Effector memory CD8-positive, alpha-beta T cell (primary cell): Measurements from ENCODE around the gene PACRG.

Experiments
- ATAC-seq: fragments of 150-1000 bp; cut with Tn5 transposase; replicated peaks from 2 replicates; pipeline ENCODE4 v1.10.0; 2021; ENCODE audit warnings: mild to moderate bottlenecking, moderate library complexity
- DNase-seq, 3 experiments: peaks; one replicate each; pipeline ENCODE4 v3.0.0; 2021
- H3K27ac Mint-ChIP-seq, 2 donors: one replicate each; pipeline ENCODE4 v1.8.0; 2022; ENCODE audit warnings: mild to moderate bottlenecking in 2 of 2, mixed read lengths in 2 of 2, moderate library complexity in 2 of 2
- H3K27me3 Mint-ChIP-seq, 2 donors: one replicate each; pipeline ENCODE4 v1.8.0; 2022; ENCODE audit warnings: mixed read lengths in 2 of 2
- H3K36me3 Mint-ChIP-seq: one replicate; pipeline ENCODE4 v1.8.0; 2022; ENCODE audit warnings: mild to moderate bottlenecking, moderate library complexity, mixed read lengths; ENCODE audit not compliant: insufficient read depth
- H3K4me1 Mint-ChIP-seq, 2 donors: one replicate each; pipeline ENCODE4 v1.8.0; 2022; ENCODE audit warnings: low read depth in 2 of 2, mixed read lengths in 2 of 2
- H3K4me3 Mint-ChIP-seq, 2 donors: one replicate each; pipeline ENCODE4 v1.8.0; 2022; ENCODE audit warnings: mild to moderate bottlenecking in 2 of 2, mixed read lengths in 2 of 2, moderate library complexity in 2 of 2
- H3K9me3 Mint-ChIP-seq, 2 donors: one replicate each; pipeline ENCODE4 v1.8.0; 2022; ENCODE audit warnings: mixed read lengths in 2 of 2

PACRG gene

DNA sequence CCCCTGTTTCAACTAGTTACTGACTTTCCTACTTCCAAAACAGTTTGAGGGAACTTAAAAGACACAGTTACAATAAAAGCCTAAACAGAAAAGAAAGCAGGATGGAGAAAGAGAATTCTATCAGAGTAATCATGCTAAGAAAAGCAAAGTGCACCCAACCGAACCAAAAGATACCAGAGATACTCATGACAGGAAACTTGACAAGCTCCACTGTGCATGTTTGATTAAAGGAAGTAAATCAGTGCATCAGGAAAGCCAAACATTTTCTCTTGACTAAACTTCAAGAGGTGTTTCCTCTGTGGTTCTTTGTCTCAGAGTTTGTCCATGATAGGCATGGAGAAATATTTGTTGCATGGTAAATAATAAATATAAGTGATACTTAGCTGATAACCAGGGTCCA lies 138.9 kb downstream of the PACRG start:
- H3K27me3 Mint-ChIP-seq: peaks cover 0 to 8% of the 10 kb centered on the region in 2 donors
- no peaks in the 10 kb centered on the region for H3K36me3 Mint-ChIP-seq
- no peaks in the 10 kb centered on the region for H3K9me3 Mint-ChIP-seq
- DNase-seq: no peak
- H3K4me3 Mint-ChIP-seq: no peak overlapping the region
- ATAC-seq: no peak
- no peaks in the 10 kb centered on the region for H3K4me1 Mint-ChIP-seq
- no peak overlapping the region for H3K27ac Mint-ChIP-seq

GRCh38 chr6:162868397-162868796 lies 140.6 kb downstream of the PACRG start:
- Mint-ChIP-seq H3K27me3 (no peaks in the 10 kb centered on the region), H3K4me1 (no peaks in the 10 kb centered on the region), H3K4me3 (no peak overlapping the region), H3K36me3 (no peaks in the 10 kb centered on the region), H3K27ac (no peak overlapping the region), H3K9me3 (no peaks in the 10 kb centered on the region)
- DNase-seq (no peak), ATAC-seq (no peak)

- H3K9me3 Mint-ChIP-seq: no peaks in the 10 kb centered on the region
- H3K4me1 Mint-ChIP-seq: no peaks in the 10 kb centered on the region
- no peaks in the 10 kb centered on the region for H3K27me3 Mint-ChIP-seq
- H3K27ac Mint-ChIP-seq: no peak overlapping the region
- no peak overlapping the region for H3K4me3 Mint-ChIP-seq
- ATAC-seq (no peak), DNase-seq (no peak)
- H3K36me3 Mint-ChIP-seq: no peaks in the 10 kb centered on the region
These were observed 144.2 kb downstream of the PACRG start for GRCh38 chr6:162871966-162872365.

DNA sequence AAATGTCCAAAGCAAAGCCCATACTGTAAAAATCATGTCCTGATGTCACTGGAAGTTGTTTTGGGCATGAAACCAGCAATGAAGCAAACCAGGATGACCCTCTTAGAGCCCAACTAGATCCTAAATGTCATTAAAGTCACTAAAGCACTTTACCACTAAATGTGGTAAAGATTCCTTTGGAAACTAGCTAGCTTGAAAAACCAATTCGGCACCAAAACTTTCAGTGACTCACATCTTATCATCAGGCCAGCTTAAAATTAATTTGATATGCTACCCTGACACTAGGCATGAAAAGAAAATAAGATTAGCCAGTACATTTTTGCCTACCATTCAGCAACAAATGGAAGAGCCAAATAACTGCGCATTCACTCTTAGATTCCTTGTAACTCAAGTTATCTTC lies 145.8 kb downstream of the PACRG start:
- DNase-seq (no peak), ATAC-seq (no peak)
- no peaks in the 10 kb centered on the region for H3K9me3 Mint-ChIP-seq
- no peak overlapping the region for H3K4me3 Mint-ChIP-seq
- H3K27ac Mint-ChIP-seq: no peak overlapping the region
- no peaks in the 10 kb centered on the region for H3K4me1 Mint-ChIP-seq
- H3K36me3 Mint-ChIP-seq: no peaks in the 10 kb centered on the region
- H3K27me3 Mint-ChIP-seq: no peaks in the 10 kb centered on the region

DNA sequence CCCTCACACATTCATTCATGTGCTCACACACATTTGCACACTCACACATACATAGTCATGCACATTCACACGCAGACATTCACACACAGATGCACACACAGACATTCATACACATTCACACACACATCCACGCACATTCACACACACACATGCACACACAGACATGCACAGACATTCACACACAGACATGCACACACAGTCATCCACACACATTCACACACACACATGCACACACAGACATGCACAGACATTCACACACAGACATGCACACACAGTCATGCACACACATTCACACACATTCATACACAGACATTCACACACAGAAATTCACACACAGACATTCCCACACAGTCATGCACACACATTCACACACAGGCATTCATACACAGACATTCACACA lies 147.3 kb downstream of the PACRG start:
- no peak for DNase-seq
- H3K9me3 Mint-ChIP-seq: no peaks in the 10 kb centered on the region
- H3K4me3 Mint-ChIP-seq: no peak overlapping the region
- ATAC-seq: no peak
- H3K27me3 Mint-ChIP-seq: no peaks in the 10 kb centered on the region
- H3K36me3 Mint-ChIP-seq: no peaks in the 10 kb centered on the region
- no peak overlapping the region for H3K27ac Mint-ChIP-seq
- no peaks in the 10 kb centered on the region for H3K4me1 Mint-ChIP-seq

GRCh38 chr6:162882801-162883481 lies 155.2 kb downstream of the PACRG start:
- peaks cover 0 to 3% of the 10 kb centered on the region in 2 donors for H3K9me3 Mint-ChIP-seq
- DNase-seq (no peak), ATAC-seq (no peak)
- H3K4me1 Mint-ChIP-seq: no peaks in the 10 kb centered on the region
- H3K36me3 Mint-ChIP-seq: no peaks in the 10 kb centered on the region
- H3K27ac Mint-ChIP-seq: no peak overlapping the region
- no peaks in the 10 kb centered on the region for H3K27me3 Mint-ChIP-seq
- no peak overlapping the region for H3K4me3 Mint-ChIP-seq

DNA sequence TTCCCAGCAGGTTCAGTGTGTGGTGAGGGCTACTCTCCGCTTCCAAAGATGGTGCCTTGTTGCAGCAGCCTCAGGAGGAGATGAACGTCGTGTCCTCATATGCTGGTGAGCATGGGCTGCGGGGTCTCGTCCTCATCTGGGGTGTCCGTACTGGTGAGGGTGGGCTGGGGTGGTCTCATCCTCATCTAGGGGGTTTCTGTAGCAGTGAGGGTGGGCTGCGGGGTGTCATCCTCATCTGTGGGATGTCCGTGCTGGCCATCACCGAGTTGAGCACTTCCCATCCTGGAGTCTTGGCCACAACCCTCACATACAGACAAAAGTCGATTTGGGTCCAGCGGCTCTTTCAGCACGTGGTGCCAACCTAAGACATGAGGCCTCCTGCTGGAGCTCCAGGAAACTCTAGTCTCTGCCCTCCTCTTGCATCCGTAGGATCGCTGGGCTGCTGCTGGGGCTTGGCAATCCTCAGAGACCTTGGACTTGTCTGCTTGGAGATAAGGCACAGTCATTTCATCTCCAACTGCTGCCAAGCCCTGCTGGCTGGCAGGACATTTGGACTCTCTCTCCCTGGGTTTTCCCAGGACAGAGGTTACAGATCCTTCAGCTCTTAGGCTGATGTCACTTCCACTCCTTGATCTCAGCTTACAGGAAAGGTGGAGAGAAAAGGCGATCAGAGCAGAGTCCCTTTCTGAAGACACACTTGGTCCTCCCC lies 160.4 kb downstream of the PACRG start:
- peaks cover 0 to 3% of the 10 kb centered on the region in 2 donors for H3K9me3 Mint-ChIP-seq
- ATAC-seq (no peak), DNase-seq (no peak)
- no peak overlapping the region for H3K4me3 Mint-ChIP-seq
- no peaks in the 10 kb centered on the region for H3K27me3 Mint-ChIP-seq
- no peaks in the 10 kb centered on the region for H3K4me1 Mint-ChIP-seq
- no peaks in the 10 kb centered on the region for H3K36me3 Mint-ChIP-seq
- H3K27ac Mint-ChIP-seq: no peak overlapping the region

- ATAC-seq (no peak), DNase-seq (no peak)
- Mint-ChIP-seq H3K9me3 (peaks cover 0 to 3% of the 10 kb centered on the region in 2 donors), H3K27me3 (no peaks in the 10 kb centered on the region), H3K36me3 (no peaks in the 10 kb centered on the region), H3K27ac (no peak overlapping the region), H3K4me3 (no peak overlapping the region), H3K4me1 (no peaks in the 10 kb centered on the region)
These were observed 161.5 kb downstream of the PACRG start for GRCh38 chr6:162889303-162889702.

DNA sequence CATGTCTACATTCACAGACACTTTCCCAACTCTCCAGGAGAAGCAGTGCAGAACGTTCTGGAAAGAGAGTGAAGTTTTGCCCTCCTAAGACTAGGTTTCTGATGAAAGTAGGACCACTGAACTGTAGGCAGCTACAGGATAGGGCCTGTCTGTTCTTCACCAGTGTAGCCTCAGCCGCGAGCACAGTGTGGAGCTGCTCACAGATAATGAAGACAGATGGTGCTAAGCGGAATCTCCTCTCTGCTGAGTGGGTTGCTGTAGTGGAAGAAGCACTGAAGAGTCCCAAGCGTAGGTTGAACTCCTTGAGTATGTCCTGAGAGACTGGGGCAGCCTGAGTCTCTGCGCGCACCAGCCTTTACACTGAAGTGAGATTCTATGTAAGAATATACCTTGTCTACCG lies 170.2 kb downstream of the PACRG start:
- Mint-ChIP-seq H3K27me3 (peaks cover 0 to 19% of the 10 kb centered on the region in 2 donors), H3K36me3 (no peaks in the 10 kb centered on the region), H3K27ac (no peak overlapping the region), H3K9me3 (peaks cover 0 to 3% of the 10 kb centered on the region in 2 donors), H3K4me1 (no peaks in the 10 kb centered on the region), H3K4me3 (no peak overlapping the region)
- ATAC-seq (no peak), DNase-seq (no peak)

- DNase-seq (no peak), ATAC-seq (no peak)
- no peak overlapping the region for H3K4me3 Mint-ChIP-seq
- no peak overlapping the region for H3K27ac Mint-ChIP-seq
- H3K9me3 Mint-ChIP-seq: peaks cover 0 to 3% of the 10 kb centered on the region in 2 donors
- H3K27me3 Mint-ChIP-seq: peaks cover 0 to 20% of the 10 kb centered on the region in 2 donors
- H3K4me1 Mint-ChIP-seq: no peaks in the 10 kb centered on the region
- H3K36me3 Mint-ChIP-seq: no peaks in the 10 kb centered on the region
These were observed 171.4 kb downstream of the PACRG start for GRCh38 chr6:162899148-162899547.

DNA sequence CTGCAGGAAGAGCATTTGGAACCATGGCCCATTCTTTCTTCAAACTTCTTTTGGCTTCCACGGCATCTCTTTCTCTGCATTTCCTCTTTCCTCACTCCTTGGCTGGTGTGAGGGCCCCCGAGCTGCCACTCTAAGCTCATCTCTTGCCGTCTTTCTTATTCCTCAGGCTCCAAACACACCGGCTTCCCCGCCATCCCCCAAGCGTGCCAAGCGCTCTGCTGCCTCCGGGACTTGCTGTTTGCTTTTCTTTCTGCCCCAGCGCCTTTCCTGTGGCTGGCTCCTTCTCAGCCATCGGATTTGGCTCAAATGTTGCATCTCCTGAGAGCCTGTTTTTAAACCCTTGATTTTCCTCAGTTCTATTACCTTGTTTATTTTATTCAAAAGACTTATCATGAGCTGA lies 172.7 kb downstream of the PACRG start:
- ATAC-seq (no peak), DNase-seq (no peak)
- no peak overlapping the region for H3K27ac Mint-ChIP-seq
- H3K27me3 Mint-ChIP-seq: peaks cover 0 to 33% of the 10 kb centered on the region in 2 donors
- H3K4me1 Mint-ChIP-seq: no peaks in the 10 kb centered on the region
- H3K36me3 Mint-ChIP-seq: no peaks in the 10 kb centered on the region
- H3K9me3 Mint-ChIP-seq: peaks cover 0 to 3% of the 10 kb centered on the region in 2 donors
- no peak overlapping the region for H3K4me3 Mint-ChIP-seq

- peaks cover 0 to 3% of the 10 kb centered on the region in 2 donors for H3K9me3 Mint-ChIP-seq
These were observed 176.4 kb downstream of the PACRG start for GRCh38 chr6:162904069-162904663.

GRCh38 chr6:162906479-162906878 lies 178.7 kb downstream of the PACRG start:
- ATAC-seq (no peak), DNase-seq (no peak)
- H3K4me1 Mint-ChIP-seq: no peaks in the 10 kb centered on the region
- H3K36me3 Mint-ChIP-seq: no peaks in the 10 kb centered on the region
- no peaks in the 10 kb centered on the region for H3K9me3 Mint-ChIP-seq
- H3K27ac Mint-ChIP-seq: no peak overlapping the region
- H3K27me3 Mint-ChIP-seq: peaks cover 0 to 14% of the 10 kb centered on the region in 2 donors
- H3K4me3 Mint-ChIP-seq: no peak overlapping the region

More at GRCh38 chr6:162904069-162904663, 176.4 kb downstream of the PACRG start:
- H3K4me1 Mint-ChIP-seq: no peaks in the 10 kb centered on the region
- H3K36me3 Mint-ChIP-seq: no peaks in the 10 kb centered on the region
- no peak for ATAC-seq
- no peak for DNase-seq
- H3K27ac Mint-ChIP-seq: no peak overlapping the region
- no peak overlapping the region for H3K4me3 Mint-ChIP-seq
- H3K27me3 Mint-ChIP-seq: peaks cover 0 to 27% of the 10 kb centered on the region in 2 donors
